Right atrium auricular region (tissue), 2 donors: Measurements from ENCODE around the gene LTBP2. TPM values are rescaled to one million over a fixed set of nuclear protein-coding genes. Genes with fewer than 3 reads are reported as not detected.

ENCODE experiments used
- DNase-seq: peaks from one replicate; pipeline ENCODE4 v3.0.0-alpha.2; 2019; ENCODE audit warnings: low spot score
- H3K27ac ChIP-seq, 2 donors: fragments of 200-600 bp; sonication (generic); 1 replicate in 1 of 2; 2 replicates in 1 of 2; pipeline ENCODE4 v1.5.1; 2016 to 2019
- H3K27me3 ChIP-seq, 2 donors: fragments of 200-600 bp; sonication (generic); one replicate each; pipeline versions ENCODE4 v1.5.1 to v1.6.0; 2017 to 2019
- H3K36me3 ChIP-seq: fragments of 200-600 bp; sonication (generic); one replicate; pipeline ENCODE4 v1.5.1; 2016
- H3K4me1 ChIP-seq, 2 donors: fragments of 200-600 bp; sonication (generic); one replicate each; pipeline versions ENCODE4 v1.5.1 to v1.6.0; 2017 to 2019
- H3K4me3 ChIP-seq, 2 donors: fragments of 200-600 bp; sonication (generic); 1 replicate in 1 of 2; 2 replicates in 1 of 2; pipeline ENCODE4 v1.5.1; 2017 to 2019; ENCODE audit warnings: mild to moderate bottlenecking in 1 of 2, moderate library complexity in 1 of 2
- H3K9me3 ChIP-seq, 2 donors: fragments of 200-600 bp; sonication (generic); one replicate each; pipeline ENCODE4 v1.5.1; 2019
- total RNA-seq, 2 donors: library from RNA; depleted of rRNA; stranded (reverse); fragments of >200 nt; gene quantifications; one replicate each; pipeline ENCODE4 v1.1.0, GENCODE V29; 2016
- TF ChIP-seq, protein P1 (sequence below), 2 donors: fragments of 200-600 bp; sonication (generic); IDR thresholded peaks; one replicate each; pipeline ENCODE4 v1.5.1; 2019; ENCODE audit warnings: antibody characterized with exemption in 2 of 2

Gene LTBP2
- total RNA-seq, 2 donors from 2014 or later: 32.1 to 102 TPM

GRCh38 chr14:74566174-74567141 is 45.6 kb downstream of the LTBP2 start:
- H3K9me3 ChIP-seq: no peaks in the 10 kb centered on the region
- TF ChIP-seq, protein P1, sequence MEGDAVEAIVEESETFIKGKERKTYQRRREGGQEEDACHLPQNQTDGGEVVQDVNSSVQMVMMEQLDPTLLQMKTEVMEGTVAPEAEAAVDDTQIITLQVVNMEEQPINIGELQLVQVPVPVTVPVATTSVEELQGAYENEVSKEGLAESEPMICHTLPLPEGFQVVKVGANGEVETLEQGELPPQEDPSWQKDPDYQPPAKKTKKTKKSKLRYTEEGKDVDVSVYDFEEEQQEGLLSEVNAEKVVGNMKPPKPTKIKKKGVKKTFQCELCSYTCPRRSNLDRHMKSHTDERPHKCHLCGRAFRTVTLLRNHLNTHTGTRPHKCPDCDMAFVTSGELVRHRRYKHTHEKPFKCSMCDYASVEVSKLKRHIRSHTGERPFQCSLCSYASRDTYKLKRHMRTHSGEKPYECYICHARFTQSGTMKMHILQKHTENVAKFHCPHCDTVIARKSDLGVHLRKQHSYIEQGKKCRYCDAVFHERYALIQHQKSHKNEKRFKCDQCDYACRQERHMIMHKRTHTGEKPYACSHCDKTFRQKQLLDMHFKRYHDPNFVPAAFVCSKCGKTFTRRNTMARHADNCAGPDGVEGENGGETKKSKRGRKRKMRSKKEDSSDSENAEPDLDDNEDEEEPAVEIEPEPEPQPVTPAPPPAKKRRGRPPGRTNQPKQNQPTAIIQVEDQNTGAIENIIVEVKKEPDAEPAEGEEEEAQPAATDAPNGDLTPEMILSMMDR (IDR thresholded peaks at IDR 0.05): no peak
- H3K27ac ChIP-seq: peak overlapping the region; percentile 17 to 64
- H3K4me1 ChIP-seq: peaks cover 0 to 59% of the 10 kb centered on the region in 2 donors
- no peak for DNase-seq
- no peaks in the 10 kb centered on the region for H3K36me3 ChIP-seq
- H3K4me3 ChIP-seq: no peak overlapping the region
- no peaks in the 10 kb centered on the region for H3K27me3 ChIP-seq

DNA sequence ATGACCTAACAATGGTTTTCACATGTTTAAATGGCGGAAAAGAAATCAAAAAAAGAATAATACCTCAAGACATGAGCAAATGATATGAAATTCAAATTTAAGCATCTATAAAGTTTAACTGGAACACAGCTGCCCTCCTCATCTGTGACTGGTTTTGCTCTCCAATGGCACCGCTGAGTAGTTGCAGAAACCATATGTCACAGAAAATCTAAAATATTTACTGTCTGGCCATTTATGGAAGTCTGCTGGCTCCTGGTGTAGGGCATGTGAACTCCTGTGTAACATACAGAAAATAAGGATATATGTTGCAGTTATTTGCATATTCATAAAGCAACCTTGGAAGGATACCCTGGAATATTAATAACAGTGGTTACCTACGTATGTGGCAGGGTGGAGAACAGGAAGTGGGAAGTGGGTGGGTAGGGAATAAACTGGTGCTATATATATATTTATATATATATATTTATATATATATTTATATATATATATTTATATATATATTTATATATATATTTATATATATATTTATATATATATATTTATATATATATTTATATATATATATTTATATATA is 48.4 kb downstream of the LTBP2 start:
- no peak overlapping the region for H3K27ac ChIP-seq
- H3K4me1 ChIP-seq: peaks cover 0 to 32% of the 10 kb centered on the region in 2 donors
- TF ChIP-seq, protein P1 (IDR thresholded peaks at IDR 0.05): no peak

GRCh38 chr14:74563233-74563585 is 48.8 kb downstream of the LTBP2 start:
- Histone ChIP-seq H3K27ac (no peak overlapping the region), H3K4me3 (no peak overlapping the region), H3K4me1 (peaks cover 0 to 27% of the 10 kb centered on the region in 2 donors), H3K27me3 (no peaks in the 10 kb centered on the region), H3K9me3 (no peaks in the 10 kb centered on the region), H3K36me3 (no peaks in the 10 kb centered on the region)
- TF ChIP-seq, protein P1 (IDR thresholded peaks at IDR 0.05): no peak
- DNase-seq: no peak

More for the DNA sequence above, 48.4 kb downstream of the LTBP2 start:
- H3K36me3 ChIP-seq: no peaks in the 10 kb centered on the region
- H3K4me3 ChIP-seq: no peak overlapping the region
- H3K27me3 ChIP-seq: no peaks in the 10 kb centered on the region
- DNase-seq: no peak
- no peaks in the 10 kb centered on the region for H3K9me3 ChIP-seq

DNA sequence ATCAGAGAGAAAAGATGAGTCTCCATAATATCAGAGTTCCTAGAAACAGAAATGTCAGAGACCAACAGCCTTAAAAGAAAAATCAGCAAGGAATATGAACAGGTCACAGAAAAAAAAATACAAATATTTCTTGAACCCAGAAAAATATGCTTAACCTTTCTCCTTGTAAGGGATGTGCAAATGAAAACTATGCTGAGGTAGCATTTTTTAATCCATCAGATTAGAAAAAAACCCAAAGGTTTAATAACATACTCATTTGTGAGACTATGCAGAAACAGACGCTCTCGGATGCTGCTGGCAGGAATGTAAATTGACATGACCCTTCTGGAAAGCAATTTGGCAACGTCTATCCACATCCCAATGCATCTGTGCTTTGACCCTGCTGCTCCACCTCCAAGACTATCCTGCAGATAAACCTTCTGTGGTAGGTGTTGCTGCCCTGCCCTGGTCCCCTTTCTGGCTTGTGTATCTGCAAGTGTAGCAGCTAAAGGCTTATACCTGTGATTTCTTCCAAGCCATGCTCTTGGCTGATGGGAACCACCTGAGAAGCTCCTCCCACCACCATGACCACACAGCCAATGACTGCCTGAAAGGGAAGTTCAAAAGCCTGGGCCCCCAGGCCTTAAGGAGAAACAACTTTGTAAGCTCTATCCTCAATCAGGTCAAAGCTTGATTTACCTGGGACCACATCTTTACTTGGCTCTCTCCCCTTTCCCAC is 49.4 kb downstream of the LTBP2 start:
- Histone ChIP-seq H3K36me3 (no peaks in the 10 kb centered on the region), H3K4me1 (peaks cover 0 to 22% of the 10 kb centered on the region in 2 donors), H3K27me3 (no peaks in the 10 kb centered on the region), H3K4me3 (no peak overlapping the region), H3K9me3 (no peaks in the 10 kb centered on the region), H3K27ac (no peak overlapping the region)
- TF ChIP-seq, protein P1 (IDR thresholded peaks at IDR 0.05): no peak
- DNase-seq: no peak

DNA sequence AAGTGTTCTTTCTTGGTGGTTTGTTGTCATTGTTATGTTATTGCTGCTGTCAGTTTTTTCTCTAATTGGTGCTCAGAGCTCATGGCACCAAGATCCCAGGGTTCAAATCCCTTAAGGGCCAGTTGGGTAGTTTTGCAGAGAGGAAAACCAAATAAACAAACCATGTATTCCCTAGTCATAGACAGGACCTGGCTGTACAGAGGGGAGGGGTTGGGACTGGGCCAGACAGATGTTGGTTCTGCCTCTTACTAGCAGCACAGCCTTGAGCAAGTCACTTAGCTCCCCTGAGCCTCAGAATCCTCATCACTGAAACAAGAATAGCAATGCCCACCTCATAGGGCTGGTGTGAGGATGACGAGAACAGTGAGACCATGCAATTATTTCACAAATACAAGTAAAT is 53.4 kb downstream of the LTBP2 start:
- H3K27ac ChIP-seq: no peak overlapping the region
- no peak for DNase-seq
- no peaks in the 10 kb centered on the region for H3K36me3 ChIP-seq
- no peak overlapping the region for H3K4me3 ChIP-seq
- H3K27me3 ChIP-seq: no peaks in the 10 kb centered on the region
- H3K4me1 ChIP-seq: peaks cover 0 to 5% of the 10 kb centered on the region in 2 donors
- TF ChIP-seq, protein P1 (IDR thresholded peaks at IDR 0.05): no peak
- H3K9me3 ChIP-seq: no peaks in the 10 kb centered on the region
